Activated CD4-positive, alpha-beta T cell treated with anti-CD3 and anti-CD28 coated beads, Interleukin-2, amount 50 U/mL, for 4 hours (primary cell): Measurements from ENCODE around the gene HOXB7.

Source experiments
- DNase-seq, 2 experiments: peaks; one replicate each; pipeline ENCODE4 v3.0.0-alpha.2; 2020

Gene HOXB7

GRCh38 chr17:48622857-48623256 lies 12.0 kb upstream of the HOXB7 start:
- DNase-seq = no peak

GRCh38 chr17:48621410-48622392 lies 10.9 kb upstream of the HOXB7 start:
- no peak for DNase-seq

- DNase-seq = no peak
Observed at GRCh38 chr17:48620461-48621139, 9.8 kb upstream of the HOXB7 start.

DNA sequence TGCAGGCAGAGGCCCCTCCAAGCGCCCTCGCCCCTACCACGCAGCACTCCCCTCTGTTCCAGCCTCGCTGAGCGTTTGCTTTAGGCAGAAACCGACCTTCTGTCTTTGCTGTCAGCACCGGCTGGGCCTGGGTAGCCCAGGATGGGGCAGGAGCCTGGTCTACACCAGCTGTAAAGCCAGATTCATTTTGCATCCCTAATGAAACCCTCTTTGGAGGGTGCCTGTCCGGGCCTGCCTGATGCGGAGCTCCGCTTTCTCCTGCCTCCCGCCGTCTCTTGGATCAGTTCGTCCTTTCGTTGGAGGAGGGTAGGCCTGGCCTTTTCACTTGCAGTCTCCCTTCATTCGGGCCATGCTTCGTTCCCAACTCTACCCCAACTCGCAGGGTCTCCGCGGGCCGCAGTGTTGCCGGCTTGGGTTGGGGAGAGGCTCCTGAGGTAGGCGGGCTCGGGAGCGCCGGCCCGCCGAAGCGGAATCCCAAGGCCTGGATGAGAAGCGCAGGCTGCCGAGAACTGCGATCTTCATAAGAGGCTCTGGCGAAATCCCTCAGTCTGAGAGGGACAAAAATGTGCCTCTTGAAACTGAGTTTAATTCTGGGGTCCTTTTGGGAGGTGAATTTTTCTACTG lies 9.1 kb upstream of the HOXB7 start:
- DNase-seq = no peak

GRCh38 chr17:48618256-48618896 lies 7.6 kb upstream of the HOXB7 start:
- peak; percentile 78 to 79 for DNase-seq

DNA sequence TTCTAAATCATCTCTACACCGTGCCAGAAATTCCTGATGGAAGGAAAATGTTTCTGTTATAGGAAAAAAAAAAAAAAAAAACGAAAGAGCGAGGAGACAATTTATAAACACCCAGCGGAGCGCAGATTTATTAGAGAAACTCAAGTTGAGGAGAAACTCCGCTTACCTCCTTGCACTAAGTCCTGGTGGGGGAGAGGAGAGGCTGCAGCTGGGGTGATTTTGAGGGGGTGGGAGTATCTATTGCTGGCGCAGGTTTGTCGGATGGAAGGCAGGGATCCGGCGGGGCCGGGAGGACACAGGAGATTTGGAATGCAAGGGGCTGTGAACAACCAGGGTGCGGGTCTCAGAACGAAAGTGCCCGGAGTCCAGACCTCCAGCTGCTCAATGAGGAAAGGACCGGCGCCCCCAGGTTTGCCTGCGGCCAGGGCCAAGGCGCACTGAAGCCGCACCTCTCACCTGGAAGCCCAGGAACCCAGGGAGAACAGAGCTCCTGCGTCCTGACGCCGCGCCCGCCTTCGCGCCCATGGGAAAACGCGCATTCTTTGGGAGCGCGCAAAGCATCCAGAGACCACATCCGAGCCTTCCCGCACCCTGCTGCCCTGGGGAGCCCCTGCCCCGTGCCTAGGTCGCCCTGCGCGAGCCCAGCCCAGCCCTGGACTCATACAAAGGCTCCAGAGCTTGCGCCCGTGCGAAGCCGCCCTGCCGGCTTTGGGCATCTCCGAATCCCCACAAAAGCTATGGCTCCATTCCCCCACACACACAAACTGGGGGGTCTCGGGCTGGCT lies 6.8 kb upstream of the HOXB7 start:
- DNase-seq = no peak

GRCh38 chr17:48616717-48617470 lies 6.1 kb upstream of the HOXB7 start:
- DNase-seq = no peak

GRCh38 chr17:48615963-48616716 lies 5.3 kb upstream of the HOXB7 start:
- DNase-seq = no peak

DNA sequence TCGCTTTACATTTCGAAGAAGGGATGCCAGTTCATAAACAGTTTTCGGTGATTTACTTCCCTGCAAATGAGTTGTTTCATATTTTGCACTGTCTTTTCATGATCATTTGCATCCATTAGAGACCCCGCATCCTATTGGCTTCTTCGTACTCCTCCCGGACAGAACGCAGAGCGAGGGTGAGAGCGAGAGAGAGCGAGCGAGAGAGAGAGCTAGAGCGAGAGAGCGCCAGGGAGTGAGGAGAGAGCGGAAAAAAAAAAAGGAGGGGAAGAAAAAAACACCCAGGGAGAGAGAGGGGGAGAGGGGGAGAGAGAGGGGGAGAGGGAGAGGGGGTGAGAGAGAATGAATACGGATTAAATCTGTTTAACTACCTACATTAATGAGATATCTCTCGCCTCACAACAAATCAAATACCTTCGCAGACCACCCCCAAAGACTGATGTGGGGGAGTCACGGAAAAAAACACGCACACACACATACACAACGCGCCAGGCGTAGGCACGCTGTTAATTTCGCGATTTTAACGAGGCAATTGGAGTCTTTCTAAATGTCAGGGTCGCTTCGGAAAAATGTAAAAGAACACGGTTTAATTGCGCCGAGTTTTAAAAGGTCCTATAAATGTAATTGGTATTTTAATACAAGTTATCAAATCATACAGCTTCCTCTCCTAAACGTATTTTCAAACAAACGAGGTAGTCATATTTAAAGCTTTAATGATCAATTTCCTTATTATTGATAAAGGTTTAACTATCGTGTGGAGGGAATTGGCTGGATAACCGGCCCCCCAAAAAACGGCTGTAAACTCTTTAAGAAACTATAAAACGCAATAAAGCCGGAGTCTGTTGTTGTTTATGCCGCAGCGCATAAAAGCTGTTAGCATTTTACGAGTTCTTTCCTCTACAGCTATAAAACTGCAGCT lies 4.5 kb upstream of the HOXB7 start, which contains the start of gene HOXB8:
HOXB8 (minus strand) TSS at position 246 of the 916 bp plus-strand sequence. CDS start 588 bp downstream, outside the sequence.
- no peak for DNase-seq

DNA sequence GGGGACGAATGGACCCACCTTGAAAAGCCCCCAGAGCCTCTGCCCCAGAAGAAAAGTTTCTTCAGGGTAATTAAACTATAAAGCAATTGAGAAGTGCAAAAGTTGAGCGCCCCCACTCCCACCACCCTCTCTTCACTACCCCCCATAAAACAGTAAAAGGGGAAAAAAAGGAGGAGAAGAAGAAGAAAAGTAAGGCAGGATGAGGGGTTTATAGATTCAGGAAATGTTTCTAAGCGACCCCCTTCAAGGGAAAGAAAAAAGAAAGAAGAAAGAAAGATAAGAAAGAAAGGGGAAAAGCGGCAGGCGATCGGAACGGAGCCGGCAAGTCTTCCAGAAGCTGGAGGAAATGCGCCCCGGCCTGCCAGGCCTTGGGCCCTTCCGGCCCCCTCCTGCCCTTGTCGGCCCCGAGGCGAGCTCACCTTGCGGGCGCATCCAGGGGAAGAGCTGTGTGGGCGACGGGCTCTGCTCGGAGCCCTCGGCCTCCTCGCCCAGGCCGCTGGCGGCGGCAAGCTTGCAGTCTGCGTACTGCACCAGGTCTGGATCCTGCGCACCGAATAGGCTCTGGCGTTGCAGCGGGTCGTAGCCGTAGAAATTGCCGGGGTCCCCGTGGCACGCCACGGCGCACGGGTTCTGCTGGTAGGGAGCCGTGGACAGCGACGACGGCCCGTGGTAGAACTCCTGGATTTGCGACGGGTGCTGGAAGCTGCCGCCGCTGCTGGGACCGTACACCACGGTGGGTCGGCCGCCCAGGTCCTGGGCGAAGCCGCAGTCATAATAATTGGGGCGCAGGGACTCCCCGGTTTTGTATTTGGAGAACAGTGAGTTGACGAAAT lies 3.3 kb upstream of the HOXB7 start:
- no peak for DNase-seq

DNA sequence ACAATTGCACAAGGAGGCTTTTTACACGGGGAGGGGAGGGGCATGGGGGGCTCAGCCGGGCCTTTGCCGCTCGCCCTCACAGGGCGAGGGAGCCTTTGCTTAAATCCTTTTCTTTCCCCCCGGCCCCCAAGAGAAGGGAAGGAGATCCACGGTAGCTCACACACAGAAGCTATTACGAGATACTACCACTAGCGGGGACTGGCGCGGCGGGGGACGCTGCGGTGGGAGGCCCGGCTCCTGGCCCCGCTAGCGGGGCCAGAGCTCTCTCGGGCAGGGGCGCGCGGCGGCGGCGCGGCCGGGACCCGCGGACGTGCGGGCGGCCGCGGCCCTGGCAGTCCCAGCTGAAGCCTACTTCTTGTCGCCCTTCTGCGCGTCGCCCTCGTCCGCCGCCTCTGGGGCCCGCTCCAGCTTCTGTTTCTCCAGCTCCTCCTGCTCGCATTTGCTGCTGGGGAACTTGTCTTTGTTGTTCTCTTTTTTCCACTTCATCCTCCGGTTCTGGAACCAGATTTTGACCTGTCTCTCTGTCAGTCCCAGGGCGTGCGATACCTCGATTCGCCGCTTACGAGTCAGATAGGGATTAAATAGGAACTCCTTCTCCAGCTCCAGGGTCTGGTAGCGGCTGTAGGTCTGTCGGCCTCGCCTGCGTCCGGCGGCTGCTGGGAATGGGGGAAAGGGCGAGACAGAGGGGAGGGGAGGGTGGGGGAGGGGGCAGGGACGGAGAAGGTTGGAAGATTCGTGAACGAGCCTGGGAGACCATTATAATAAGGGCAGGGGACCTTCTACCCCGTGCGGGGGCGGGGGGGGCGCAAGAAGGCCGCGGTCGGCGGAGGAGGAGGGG lies 2.3 kb upstream of the HOXB7 start:
- peak in 1 of 2 experiments; percentile 38 for DNase-seq

- DNase-seq = no peak
Observed at GRCh38 chr17:48612456-48612853, 1.6 kb upstream of the HOXB7 start.

DNA sequence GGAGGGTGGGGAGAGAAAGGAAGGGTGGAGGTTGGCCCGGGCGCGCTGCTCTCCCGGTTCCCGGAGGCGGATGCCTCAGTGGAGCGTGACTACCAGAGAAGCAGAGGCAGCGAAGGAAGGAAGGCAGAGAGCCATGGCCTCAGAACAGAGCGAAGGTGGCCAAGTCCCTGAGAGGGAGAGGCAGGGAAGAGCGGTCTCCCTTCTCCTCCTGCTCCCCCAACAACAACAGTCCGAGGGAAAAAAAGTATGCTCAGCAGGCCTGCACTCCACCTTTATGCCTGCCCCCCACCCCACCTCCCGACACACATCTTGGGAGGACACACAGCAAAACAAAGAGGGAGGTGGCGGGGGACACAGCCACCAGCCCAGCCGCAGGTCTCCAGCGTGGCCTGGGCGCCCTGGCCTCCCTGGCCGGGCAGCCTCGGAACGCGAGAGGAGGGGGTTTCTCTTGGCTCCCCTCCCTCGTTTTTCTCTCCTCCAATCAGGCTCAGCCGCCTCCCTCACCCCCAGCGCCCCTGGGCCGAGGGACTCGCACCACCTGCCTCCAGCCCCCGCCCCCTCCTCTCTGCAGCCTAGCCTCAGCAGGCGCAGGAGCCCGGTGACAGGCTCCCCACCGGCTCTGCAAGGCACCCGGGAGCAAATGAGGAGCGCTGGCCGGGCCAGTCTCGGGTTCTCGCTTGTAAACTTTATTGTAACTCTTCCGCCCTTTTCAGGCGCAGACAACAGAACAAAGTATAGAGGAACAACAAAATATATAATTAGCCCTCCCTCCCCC lies 1.1 kb upstream of the HOXB7 start:
- DNase-seq = no peak

DNA sequence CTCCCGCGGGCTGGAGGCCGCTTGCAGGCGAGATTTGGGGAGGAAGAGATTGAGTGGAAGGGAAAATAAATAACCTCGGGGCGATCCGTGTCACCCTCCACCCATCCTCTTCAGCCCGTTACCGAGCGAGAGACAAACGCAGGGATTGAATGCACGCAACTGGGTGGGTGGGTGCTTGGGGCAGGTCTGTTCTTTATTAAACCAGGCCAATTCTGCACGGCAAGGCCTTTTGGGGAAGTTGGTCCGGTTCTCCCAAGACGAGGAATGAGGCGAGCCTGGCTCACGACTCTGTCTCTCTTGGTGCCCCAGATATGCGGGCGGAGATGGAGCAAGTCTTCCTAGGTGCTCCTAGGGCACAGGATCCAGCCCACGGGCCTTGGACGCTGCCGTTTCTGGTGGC lies 396 bp upstream of the HOXB7 start:
- no peak for DNase-seq

DNA sequence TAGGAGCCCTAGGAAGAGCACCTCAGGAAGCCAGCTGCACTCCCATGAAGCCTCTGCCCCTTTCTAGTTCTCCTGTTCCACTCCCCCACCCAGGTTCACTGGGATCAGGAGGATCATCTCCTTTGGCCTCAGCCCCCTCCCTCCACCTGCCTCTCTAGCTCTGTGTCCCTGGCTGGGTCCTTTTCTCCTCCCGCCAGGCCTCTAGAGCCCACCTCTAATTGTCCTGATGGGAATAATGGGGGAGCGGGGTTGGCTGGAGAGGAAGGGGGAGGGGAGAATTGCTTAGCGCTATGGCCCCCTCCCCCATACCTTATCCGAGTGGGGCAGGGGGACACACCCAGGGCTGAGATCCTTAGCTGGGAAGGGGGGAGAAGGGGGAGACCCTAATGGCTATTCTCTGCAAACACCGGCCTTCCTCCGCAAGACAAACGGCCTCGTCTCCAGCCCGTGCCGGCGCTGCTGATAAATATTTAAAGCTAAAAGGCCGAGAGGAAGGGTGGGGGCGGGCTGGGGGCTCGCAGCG lies 997 bp downstream of the HOXB7 start:
- DNase-seq = no peak

DNA sequence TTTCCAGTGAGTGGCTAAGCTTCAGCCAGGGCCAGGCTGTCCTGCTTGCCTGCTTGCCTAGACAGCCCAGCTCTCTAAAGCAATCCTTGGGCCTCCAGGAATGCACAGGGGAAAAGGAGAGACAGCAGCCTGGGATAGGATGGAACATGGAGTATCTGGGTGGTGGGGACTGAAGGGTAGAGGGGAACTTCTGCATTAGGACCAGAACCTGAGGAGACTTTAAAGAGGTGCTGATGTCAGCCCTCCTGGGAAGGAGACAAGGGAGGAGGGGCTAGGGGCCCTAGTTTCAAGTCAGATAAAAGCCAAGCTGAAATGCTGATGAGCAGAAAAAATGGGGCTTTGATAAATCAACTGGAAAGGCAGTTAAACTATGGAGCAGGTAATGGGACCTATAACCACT lies 1.8 kb downstream of the HOXB7 start:
- no peak for DNase-seq

- no peak for DNase-seq
Observed at GRCh38 chr17:48608494-48608834, 2.4 kb downstream of the HOXB7 start.
